Esophagus squamous epithelium (tissue), 4 donors: ENCODE results near the gene FANCD2.

Source experiments
- CTCF ChIP-seq, 6 experiments: fragments of 450-650 bp in 4 of 6; fragments of 200-600 bp in 2 of 6; sonication (generic) in 2 of 6; IDR thresholded peaks; one replicate each; pipeline ENCODE4 v1.5.1; 2016 to 2019; ENCODE audit warnings: antibody characterized with exemption in 6 of 6, mild to moderate bottlenecking in 4 of 6, moderate library complexity in 4 of 6
- POLR2A ChIP-seq, 4 donors: fragments of 450-650 bp; IDR thresholded peaks; one replicate each; pipeline ENCODE4 v1.6.1; 2017; ENCODE audit warnings: antibody characterized with exemption in 4 of 4, mild to moderate bottlenecking in 4 of 4, moderate library complexity in 3 of 4

GRCh38 chr3:10002951-10003350 is 23.3 kb upstream of the FANCD2 start:
- TF ChIP-seq CTCF (IDR thresholded peaks at IDR 0.05) = no peak
- no peak for TF ChIP-seq POLR2A (IDR thresholded peaks at IDR 0.05)
